GM10266 (cell line): ENCODE data around the gene SMIM43.
A peak's percentile ranks its signal among the peaks of the same experiment; 100 is the strongest.
"Not testable (repeated sequence)": the region's sequence is repeated elsewhere in the genome, so short reads cannot be mapped to it uniquely, and the experiment has no call there.

Source experiments
- DNase-seq: peaks from one replicate; pipeline ENCODE4 v3.0.0; 2012; ENCODE audit errors: extremely low spot score
- TF ChIP-seq, protein P1 (sequence below): IDR thresholded peaks from 2 replicates; pipeline ENCODE4 v1.5.1; 2012; ENCODE audit warnings: mild to moderate bottlenecking, low read depth; ENCODE audit not compliant: control insufficient read depth, insufficient read depth; ENCODE audit errors: missing control alignments

Gene SMIM43

DNA sequence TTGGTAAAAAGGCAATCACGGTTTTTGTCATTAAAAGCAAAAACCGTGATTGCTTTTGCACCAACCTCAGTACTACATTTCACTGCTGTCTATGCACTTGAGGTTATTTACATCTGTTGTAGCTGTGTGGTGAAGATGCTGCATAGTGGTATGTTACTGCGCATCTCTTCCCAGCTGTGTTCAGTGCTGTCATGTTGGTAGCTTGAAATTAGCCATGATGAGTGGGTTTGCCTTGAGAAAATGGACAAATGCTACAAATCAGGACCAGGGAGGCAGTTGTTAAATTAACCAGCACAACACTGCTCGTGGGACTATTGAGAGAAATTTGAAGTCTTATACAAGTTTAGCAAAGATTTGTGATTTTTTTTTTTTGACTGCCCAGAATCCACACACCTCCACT is 2.2 kb upstream of the SMIM43 start:
- DNase-seq: no peak

DNA sequence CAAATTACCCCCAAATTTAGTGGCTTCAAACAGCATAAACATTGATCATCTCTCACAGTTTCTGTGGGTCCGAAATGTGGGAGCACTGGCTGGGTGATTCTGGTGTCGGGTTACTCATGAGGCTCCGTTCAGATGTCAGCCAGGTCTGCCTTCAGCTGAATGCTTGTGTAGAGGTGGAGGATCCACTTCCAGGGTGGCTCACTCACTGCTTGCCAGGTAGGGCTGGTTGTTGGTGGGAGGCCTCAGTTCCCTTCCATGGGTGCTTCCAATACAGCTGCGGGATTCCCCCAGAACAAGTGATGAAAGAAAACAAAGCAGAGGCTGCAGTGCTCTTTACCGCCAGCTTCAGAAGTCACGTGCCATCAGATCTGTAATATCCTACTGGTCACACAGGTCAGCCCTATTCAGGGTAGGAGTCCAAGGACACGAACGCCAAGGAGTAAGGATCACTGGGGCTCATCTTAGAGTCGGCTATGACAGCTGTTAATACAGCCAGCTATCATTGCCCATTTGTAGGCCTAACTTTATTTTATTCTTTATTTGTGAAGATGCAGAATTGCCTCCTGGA is 1.1 kb upstream of the SMIM43 start:
- TF ChIP-seq, protein P1, sequence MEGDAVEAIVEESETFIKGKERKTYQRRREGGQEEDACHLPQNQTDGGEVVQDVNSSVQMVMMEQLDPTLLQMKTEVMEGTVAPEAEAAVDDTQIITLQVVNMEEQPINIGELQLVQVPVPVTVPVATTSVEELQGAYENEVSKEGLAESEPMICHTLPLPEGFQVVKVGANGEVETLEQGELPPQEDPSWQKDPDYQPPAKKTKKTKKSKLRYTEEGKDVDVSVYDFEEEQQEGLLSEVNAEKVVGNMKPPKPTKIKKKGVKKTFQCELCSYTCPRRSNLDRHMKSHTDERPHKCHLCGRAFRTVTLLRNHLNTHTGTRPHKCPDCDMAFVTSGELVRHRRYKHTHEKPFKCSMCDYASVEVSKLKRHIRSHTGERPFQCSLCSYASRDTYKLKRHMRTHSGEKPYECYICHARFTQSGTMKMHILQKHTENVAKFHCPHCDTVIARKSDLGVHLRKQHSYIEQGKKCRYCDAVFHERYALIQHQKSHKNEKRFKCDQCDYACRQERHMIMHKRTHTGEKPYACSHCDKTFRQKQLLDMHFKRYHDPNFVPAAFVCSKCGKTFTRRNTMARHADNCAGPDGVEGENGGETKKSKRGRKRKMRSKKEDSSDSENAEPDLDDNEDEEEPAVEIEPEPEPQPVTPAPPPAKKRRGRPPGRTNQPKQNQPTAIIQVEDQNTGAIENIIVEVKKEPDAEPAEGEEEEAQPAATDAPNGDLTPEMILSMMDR: no peak
- no peak for DNase-seq

More for the DNA sequence above, 2.2 kb upstream of the SMIM43 start:
- TF ChIP-seq, protein P1: no peak

DNA sequence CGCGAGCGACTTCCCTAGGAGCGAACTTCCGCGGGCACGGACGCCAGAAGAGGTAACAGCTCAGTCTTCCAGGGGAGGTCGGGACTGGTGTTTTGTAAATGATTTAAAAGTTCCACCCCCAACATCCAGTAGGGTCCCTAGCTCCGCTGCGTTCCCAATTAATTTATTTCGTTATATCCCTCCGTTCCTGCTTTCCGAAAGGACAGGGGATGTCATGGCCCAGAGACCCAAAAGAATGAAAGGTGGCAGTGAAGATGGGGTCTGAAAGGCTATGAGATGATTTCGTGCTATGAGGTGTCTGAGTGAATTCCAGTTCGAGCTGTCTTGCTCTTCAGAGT is 373 bp upstream of the SMIM43 start:
- peak; percentile 16 for DNase-seq
- TF ChIP-seq, protein P1: no peak

DNA sequence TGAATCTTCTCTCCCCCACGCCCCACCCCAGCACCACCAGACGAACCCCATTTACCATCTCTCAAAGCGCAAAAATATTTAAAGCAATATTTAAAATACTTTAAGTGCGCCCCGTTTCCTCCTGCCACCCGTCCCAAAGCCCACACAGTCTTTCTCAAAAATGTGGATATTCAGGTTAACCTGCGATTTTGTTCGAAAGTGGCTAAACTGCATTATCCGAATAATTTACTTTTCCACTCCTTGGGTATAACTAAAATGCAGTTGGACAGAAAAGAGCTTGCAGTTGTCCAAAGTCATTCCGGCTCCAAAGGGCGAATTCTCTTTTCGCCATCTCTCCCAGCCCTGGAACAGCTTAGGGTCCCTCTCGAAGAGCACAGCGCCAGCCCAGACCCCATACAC is 662 bp downstream of the SMIM43 start:
- DNase-seq: no peak

DNA sequence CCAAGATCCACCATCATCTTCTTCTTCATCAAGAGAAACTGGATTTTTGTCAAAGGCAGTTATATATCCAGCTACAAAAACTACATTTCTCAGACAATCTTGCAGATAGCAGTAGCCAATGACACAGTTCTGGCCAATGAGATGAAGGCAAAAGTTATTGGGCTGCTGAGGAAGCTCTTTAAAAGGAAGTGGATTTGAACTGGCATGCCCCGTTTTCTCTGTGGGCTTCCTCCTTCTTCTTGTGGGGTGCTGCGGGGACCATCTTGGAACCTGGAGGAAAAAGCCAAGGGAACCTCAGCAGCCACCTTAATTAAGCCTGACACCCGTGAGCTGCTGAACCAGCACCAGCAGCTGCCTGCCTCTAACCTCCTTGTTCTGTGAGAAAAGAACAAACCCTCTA is 4.8 kb downstream of the SMIM43 start:
- TF ChIP-seq, protein P1: no peak
- no peak for DNase-seq

More for the DNA sequence above, 662 bp downstream of the SMIM43 start:
- TF ChIP-seq, protein P1: no peak

DNA sequence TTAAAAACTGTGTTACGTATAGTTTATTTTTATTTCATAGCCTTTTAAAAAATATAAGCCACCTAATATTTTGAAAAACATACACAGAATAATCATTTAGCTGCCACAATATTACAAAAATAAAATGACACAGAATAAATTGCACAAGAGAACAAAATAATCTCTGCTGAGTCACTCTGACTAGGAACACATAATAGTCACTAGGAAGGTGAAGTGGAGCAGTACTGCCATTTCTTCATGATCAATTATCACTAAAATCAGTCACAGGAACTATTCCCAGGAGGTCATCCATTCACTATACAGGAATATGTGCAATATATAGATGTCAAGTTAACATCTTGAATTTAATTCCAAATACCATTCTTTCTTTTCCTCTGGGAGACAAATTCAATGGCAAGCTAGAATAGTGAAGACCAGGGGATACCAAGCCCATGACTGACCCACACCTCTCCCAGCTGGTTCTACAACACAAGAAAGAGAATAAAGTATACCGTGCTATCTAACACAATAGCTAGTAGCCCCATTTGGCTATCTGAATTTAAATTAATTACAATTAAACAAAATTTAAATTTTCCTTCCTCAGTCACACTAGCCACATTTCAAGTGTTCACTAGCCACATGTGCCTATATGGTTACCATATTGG is 5.9 kb downstream of the SMIM43 start:
- no peak for DNase-seq
- TF ChIP-seq, protein P1: no peak

DNA sequence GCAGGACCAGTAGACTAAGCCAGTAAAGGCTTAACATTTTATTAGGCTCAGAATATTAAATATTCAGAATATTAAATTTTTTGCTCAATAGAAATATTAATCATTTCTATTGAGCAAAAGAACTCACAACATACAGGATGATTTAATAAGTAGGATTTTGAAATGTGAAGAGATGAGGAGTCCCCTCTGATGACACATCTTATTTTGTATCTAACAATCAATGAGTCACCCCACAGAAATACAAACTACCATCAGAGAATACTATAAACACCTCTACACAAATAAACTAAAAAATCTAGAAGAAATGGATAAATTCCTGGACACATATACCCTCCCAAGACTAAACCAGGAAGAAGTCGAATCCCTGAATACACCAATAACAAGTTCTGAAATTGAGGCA is 12.8 kb downstream of the SMIM43 start:
- DNase-seq: not testable (repeated sequence)

DNA sequence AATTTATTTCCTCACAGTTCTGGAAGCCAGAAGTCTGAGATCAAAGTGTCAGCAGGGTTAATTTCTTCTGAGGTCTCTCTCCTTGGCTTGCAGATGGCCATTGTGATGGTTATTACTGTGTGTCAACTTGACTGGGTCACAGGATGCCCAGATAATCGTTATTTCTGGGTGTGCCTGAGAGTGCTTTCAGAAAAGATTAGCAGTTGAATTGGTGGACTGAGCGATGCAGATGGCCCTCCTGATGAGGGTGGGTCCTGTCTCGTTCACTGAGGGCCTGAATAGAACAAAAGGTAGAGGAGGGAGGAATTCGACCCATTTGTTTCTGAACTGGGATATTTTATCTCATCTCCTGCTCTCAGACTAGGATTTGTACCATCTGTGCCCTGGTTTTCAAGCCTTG is 15.7 kb downstream of the SMIM43 start:
- DNase-seq: no peak
- TF ChIP-seq, protein P1: no peak
